MCF 10A (cell line): ENCODE data around the gene GRWD1. TPM values are rescaled to one million over a fixed set of nuclear protein-coding genes. Genes with fewer than 3 reads are reported as not detected.
"Not testable (repeated sequence)": the region's sequence is repeated elsewhere in the genome, so short reads cannot be mapped to it uniquely, and the experiment has no call there.

Experiments used
- BruUV-seq: library from RNA; stranded (reverse); fragments of 400-500 nt; replicated peaks from 2 replicates; lab custom pipeline; 2021; lab: Mats Ljungman, UMichigan
- CTCF ChIA-PET: fragments of 300-600 bp; sonication (Branson Sonifier 250); formaldehyde crosslinking; extraction: SDS; loops from one replicate; lab custom pipeline; 2021; ENCODE audit warnings: antibody characterized with exemption, inconsistent platforms; lab: Yijun Ruan, JAX
- POLR2A ChIA-PET: fragments of 300-600, 350-650 bp; sonication (Branson Sonifier 250); formaldehyde crosslinking; extraction: SDS; loops from one replicate; lab custom pipeline; 2020; ENCODE audit warnings: antibody characterized with exemption, inconsistent platforms; lab: Yijun Ruan, JAX
- DNase-seq: peaks from one replicate; pipeline ENCODE4 v3.0.0-alpha.2; 2018; ENCODE audit not compliant: unreplicated experiment
- H3K27ac Mint-ChIP-seq: one replicate; pipeline ENCODE4 v1.8.0; 2022; ENCODE audit warnings: mild to moderate bottlenecking, low read depth, mixed read lengths; ENCODE audit not compliant: unreplicated experiment
- H3K27me3 Mint-ChIP-seq: one replicate; pipeline ENCODE4 v1.8.0; 2022; ENCODE audit warnings: mixed read lengths; ENCODE audit not compliant: insufficient read depth, unreplicated experiment
- H3K36me3 Mint-ChIP-seq: one replicate; pipeline ENCODE4 v1.8.0; 2022; ENCODE audit warnings: mild to moderate bottlenecking, moderate library complexity, mixed read lengths; ENCODE audit not compliant: insufficient read depth, unreplicated experiment
- H3K4me1 Mint-ChIP-seq: one replicate; pipeline ENCODE4 v1.8.0; 2022; ENCODE audit warnings: mixed read lengths; ENCODE audit not compliant: insufficient read depth, unreplicated experiment
- H3K4me3 Mint-ChIP-seq: one replicate; pipeline ENCODE4 v1.8.0; 2022; ENCODE audit warnings: mild to moderate bottlenecking, moderate library complexity, mixed read lengths; ENCODE audit not compliant: unreplicated experiment
- H3K9me3 Mint-ChIP-seq: one replicate; pipeline ENCODE4 v1.8.0; 2022; ENCODE audit warnings: mixed read lengths; ENCODE audit not compliant: unreplicated experiment
- CTCF ChIP-seq: fragments of 200-600 bp; IDR thresholded peaks from one replicate; pipeline ENCODE4 v1.8.0; 2022; ENCODE audit warnings: antibody characterized with exemption, mild to moderate bottlenecking; ENCODE audit not compliant: unreplicated experiment
- intact Hi-C: fragments of 100-400 bp; cut with micrococcal nuclease; formaldehyde crosslinking; loops from 2 replicates; pipeline ENCODE4 v1.14.1; 2022
- total RNA-seq: library from RNA; stranded (reverse); gene quantifications from 2 replicates; pipeline ENCODE4 v1.2.3, GENCODE V29; 2022

Gene GRWD1
- total RNA-seq, 1 experiment from 2014 or later: 55.8 TPM

GRCh38 chr19:48484247-48484893 lies 38.6 kb downstream of the GRWD1 start:
- DNase-seq: no peak
- Mint-ChIP-seq H3K27ac (peak overlapping the region; percentile 16), H3K27me3 (no peaks in the 10 kb centered on the region), H3K4me1 (peaks cover 40% of the 10 kb centered on the region), H3K36me3 (peaks cover 52% of the 10 kb centered on the region), H3K9me3 (no peaks in the 10 kb centered on the region), H3K4me3 (no peak overlapping the region)
- ChIA-PET POLR2A (interaction anchor here (0.7 kb wide), 1 partner anchor 83 kb away, joined by 5 read pairs; no protein-coding TSS in a partner anchor), CTCF (interaction anchor here (1.1 kb wide), 1 partner anchor 100 kb away, joined by 5 read pairs; no protein-coding TSS in a partner anchor)
- no TSS peak for BruUV-seq
- no peak for TF ChIP-seq CTCF
- intact Hi-C loops: no loop called here

DNA sequence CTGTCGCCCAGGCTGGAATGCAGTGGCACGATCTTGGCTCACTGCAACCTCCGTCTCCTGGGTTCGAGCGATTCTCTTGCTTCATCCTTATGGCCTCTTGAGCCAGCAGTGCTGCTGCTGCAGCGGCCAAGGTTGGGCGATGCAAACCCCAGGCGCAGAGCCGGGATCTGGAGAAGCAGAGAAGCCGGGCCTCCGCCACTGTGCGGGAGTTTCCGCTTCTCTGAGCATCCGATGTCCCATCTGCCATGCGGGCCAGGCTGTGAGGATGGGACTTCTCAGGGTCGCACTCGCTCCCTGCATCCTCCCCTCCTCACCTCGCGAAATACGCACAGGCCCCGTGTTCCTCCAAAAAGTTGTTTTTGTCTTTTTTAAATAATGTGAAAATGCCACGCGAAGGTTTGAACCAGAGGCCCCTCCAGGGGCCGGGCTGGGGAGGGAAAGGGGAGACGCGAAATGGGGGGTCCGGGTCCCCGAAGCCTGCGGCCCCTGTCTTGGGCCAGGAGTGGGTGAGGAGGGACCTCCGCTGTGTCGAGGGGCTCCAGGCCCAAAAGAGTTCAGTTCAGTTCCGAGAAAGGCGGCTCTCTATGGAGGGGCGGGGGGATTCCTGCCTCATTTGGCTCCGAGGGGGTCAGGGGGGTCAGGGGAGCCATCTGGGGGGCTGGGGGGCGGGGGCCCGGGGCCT lies 39.3 kb downstream of the GRWD1 start:
- POLR2A ChIA-PET: no interaction called here
- no peak for DNase-seq
- Mint-ChIP-seq H3K27me3 (no peaks in the 10 kb centered on the region), H3K4me1 (peaks cover 40% of the 10 kb centered on the region), H3K36me3 (peaks cover 46% of the 10 kb centered on the region), H3K4me3 (no peak overlapping the region), H3K27ac (no peak overlapping the region), H3K9me3 (no peaks in the 10 kb centered on the region)
- CTCF ChIA-PET: no interaction called here
- BruUV-seq: no TSS peak
- intact Hi-C loops: loop anchor here (5.0 kb wide), 1 partner anchor 93 kb away; the partner anchor contains the start of genes GRIN2D and KDELR1
- TF ChIP-seq CTCF: no peak

DNA sequence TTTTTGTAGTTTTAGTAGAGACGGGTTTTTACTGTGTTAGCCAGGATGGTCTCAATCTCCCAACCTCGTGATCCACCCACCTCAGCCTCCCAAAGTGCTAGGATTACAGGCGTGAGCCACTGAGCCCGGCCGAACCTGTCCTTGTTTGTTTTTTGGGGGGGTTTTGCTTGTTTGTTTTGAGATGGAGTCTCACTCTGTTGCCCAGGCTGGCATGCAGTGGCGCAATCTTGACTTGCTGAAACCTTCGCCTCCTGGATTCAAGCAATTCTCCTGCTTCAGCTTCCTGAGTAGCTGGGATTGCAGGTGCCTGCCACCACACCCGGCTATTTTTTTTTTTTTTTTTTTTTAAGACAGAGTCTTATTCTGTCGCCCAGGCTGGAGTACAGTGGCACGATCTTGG lies 40.9 kb downstream of the GRWD1 start:
- H3K9me3 Mint-ChIP-seq, H3K4me3 Mint-ChIP-seq, BruUV-seq, H3K27me3 Mint-ChIP-seq: not testable (repeated sequence)
- POLR2A ChIA-PET: interaction anchor here (0.6 to 3.6 kb wide), 13 partner anchors 7 to 339 kb away, joined by 3 to 22 read pairs (median 6); partner anchors contain the start of genes GRIN2D and GRWD1
- H3K4me1 Mint-ChIP-seq: peaks cover 45% of the 10 kb centered on the region
- peaks cover 30% of the 10 kb centered on the region for H3K36me3 Mint-ChIP-seq
- CTCF ChIA-PET: interaction anchor here (0.9 to 4.9 kb wide), 4 partner anchors 10 to 132 kb away, joined by 4 to 41 read pairs (median 6); partner anchors contain the start of genes RPL18 and SPHK2
- intact Hi-C loops: loop anchor here (5.0 kb wide), 1 partner anchor 94 kb away; the partner anchor contains the start of genes GRIN2D and KDELR1
- H3K27ac Mint-ChIP-seq: peak overlapping the region; percentile 83
- DNase-seq: peak; percentile 66

DNA sequence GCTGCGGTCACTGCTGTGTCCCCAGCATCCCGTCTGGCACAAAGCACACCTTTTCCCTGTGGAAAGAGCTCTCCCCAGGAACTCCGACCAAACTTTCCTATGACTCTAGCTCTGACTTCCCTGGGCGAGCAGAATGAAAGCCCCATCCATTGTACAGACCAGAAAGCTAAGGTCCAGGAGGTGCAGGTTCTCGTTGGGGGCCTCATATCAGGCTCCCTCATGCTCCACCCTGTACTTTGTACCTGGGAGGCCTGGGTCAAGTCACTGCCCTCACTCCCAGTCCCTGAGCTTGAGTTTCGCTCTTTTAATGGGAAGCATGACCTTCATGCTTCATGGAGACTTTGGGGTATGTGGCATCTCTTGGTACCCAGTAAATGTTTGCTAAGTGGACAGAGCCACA lies 41.8 kb downstream of the GRWD1 start:
- TF ChIP-seq CTCF: no peak
- Mint-ChIP-seq H3K4me1 (peaks cover 43% of the 10 kb centered on the region), H3K27me3 (no peaks in the 10 kb centered on the region), H3K36me3 (peaks cover 24% of the 10 kb centered on the region), H3K4me3 (peak overlapping the region; percentile 49), H3K27ac (peak overlapping the region; percentile 83), H3K9me3 (no peaks in the 10 kb centered on the region)
- no TSS peak for BruUV-seq
- POLR2A ChIA-PET: interaction anchor here (0.6 to 3.6 kb wide), 21 partner anchors 8 to 154 kb away, joined by 3 to 22 read pairs (median 5); partner anchors contain the start of genes GRIN2D, GRWD1, KCNJ14 and KDELR1
- no peak for DNase-seq
- CTCF ChIA-PET: interaction anchor here (0.9 to 4.9 kb wide), 6 partner anchors 11 to 132 kb away, joined by 3 to 41 read pairs (median 6); partner anchors contain the start of genes RPL18 and SPHK2
- intact Hi-C loops: loop anchor here (5.0 kb wide), 1 partner anchor 95 kb away; the partner anchor contains the start of genes GRIN2D and KDELR1
